PC-3 (cell line): ENCODE data around the gene FAM180B.

ENCODE experiments used
- CTCF ChIP-seq: fragments of 300-600 bp; sonication (generic); conservative IDR thresholded peaks from 2 replicates; pipeline ENCODE4 v1.5.1; 2017; ENCODE audit warnings: antibody characterized with exemption, low read depth, mild to moderate bottlenecking, low read length
- EZH2 ChIP-seq: fragments of 300-600 bp; sonication (generic); IDR thresholded peaks from one replicate; pipeline ENCODE4 v1.6.1; 2017; ENCODE audit warnings: antibody characterized with exemption, mild to moderate bottlenecking, low read length; ENCODE audit not compliant: unreplicated experiment

GRCh38 chr11:47617417-47617809, 30.9 kb downstream of the FAM180B start:
- TF ChIP-seq CTCF (no peak), EZH2 (no peak)
